Activated CD8-positive, alpha-beta memory T cell treated with anti-CD3 and anti-CD28 coated beads for 1 hour (primary cell): Measurements from ENCODE around the gene UBE3C.
"Not testable (repeated sequence)": the region's sequence is repeated elsewhere in the genome, so short reads cannot be mapped to it uniquely, and the experiment has no call there.

Source experiments
- DNase-seq, 2 donors: peaks; one replicate each; pipeline ENCODE4 v3.0.0-alpha.2; 2020; ENCODE audit warnings: low read depth in 1 of 2; ENCODE audit errors: extremely low read depth in 1 of 2

UBE3C gene

DNA sequence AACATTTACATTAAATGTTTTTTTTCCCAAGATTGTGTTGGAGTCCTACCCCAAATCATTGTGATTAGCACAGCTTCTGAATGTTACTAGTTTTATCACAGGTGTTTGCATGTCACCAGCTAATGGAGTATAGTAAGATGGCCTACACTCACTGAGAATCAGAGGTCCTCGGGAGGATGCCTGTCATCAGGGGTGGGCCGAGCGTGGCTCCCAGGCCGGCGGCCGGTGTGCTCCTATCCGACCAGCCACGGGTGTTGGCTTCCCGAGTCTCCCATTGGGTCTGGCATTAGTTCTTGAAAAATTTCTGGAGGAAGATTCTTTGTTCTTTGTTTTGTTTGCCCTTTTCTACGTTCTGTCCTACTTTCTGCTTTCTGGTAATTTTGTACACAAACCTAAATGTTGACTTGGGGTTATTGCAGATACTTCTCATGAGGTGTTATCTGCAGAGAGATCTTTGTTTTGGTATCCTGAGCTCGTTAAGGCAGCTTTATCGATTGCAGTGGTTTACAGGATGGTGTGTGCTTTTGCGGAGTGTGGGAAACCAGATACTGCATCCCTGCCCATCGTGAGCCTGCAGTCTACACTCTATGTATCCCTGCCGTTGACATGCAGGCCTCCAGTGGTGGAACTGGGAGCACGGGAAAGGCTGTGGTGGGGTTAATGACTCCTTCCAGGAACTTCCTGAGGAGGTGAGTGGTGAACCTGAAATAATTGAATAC lies 130.8 kb downstream of the UBE3C start:
- no peak for DNase-seq

DNA sequence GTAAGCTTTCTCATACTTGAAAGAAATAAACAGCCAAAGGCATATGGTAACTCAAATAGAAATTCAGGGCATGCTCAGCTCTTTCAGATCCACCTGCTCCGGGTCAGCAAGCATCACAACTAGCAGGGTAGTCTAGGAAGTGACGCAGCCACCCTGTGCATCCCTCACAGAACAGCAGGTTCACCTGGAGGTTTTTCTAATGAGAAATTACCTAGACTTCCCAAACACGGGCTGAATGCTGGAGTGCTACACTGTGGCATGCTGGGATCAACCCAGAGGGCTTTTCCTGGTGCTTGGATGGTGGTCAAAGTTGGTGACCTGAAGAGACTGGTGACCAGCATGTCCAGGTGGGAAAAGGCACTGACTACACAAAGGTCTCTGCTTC lies 131.3 kb downstream of the UBE3C start:
- no peak for DNase-seq

DNA sequence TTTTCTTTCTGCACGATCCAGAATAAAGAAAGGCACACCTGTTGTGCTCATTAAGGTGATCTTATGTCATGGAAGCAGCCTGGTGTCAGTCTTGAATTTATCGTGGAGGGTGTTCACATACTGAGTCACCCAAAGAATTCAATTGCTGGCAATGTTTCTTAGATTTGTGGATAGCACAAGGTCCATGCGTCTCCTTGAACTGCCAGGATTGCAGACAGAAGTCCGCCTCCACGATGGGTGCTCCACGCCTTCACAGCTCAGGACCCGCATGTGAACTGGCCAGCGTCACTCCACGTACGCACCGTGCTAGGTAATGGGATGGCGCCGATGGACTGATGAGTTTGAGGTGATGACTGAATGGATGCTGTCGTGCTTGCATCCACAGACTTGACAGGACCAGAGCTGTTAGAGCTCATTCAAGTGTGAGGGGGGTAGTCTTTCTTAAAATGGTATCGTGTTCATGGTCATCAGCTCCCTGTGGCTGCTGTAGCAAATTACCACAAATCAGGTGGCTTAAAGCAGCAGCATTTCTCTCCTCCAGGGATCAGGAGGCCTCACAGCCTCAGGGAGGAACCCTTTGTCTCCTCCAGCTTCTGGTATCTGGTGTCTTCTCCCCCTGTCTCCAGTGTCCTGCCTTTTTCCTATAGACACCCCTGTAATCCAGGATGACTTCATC lies 132.7 kb downstream of the UBE3C start:
- DNase-seq, result no peak

DNA sequence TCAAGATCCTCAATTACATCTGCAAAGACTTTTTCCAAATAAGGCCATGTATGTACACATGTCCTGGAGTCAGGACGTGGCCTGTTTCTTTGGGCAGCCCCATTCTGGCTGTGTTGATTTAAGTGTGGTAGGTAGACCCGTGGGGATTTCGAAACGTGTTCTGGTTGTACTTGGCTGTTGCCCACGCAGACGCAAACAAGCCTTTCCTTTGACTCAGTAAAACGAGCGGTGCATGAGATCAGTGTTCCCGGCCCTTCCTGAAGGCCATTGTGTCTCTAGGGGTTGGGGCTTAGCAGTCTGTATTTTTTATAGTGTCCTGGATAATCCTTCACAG lies 133.2 kb downstream of the UBE3C start:
- DNase-seq, result no peak

DNA sequence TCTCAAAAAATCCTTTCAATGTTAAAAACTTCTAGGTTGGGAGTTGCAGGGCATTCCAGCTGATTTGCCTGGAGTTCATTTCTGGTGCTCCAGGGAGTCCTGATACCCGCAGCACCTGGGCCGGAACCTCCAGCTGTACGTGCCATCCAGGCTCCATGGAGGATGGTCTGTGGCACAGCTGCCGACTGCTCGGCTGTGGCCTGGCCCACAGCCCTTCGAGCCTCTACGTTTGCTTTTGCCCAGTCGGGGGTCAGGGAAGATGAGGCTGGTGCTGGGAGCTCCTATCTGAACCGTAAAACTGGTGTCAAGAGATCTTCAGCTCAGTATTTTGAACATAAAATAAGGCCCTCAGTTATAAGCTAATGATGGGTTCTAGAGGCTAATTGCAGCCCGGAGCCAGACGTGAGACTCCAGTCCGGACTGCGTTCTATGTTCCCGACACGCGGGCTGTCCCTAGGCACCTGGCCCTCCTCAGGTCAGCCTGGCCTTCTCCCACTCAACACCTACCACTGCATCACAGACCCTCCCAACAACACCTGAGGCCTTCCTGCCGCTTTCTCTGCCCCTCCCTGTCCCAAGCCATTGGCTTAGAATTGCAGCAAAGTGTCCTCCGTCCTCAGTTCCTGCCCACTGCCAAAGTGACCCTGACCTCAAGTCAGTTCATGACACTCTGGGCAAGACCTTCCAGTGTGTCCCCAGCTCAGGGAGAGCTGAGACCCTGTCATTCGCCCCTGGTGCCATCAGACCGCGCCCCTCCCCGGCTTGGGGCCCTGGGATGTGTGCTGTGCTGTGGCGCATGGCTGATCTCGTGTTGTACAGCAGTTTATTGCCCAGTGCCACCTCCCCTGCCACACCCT lies 133.9 kb downstream of the UBE3C start:
- DNase-seq, result no peak

DNA sequence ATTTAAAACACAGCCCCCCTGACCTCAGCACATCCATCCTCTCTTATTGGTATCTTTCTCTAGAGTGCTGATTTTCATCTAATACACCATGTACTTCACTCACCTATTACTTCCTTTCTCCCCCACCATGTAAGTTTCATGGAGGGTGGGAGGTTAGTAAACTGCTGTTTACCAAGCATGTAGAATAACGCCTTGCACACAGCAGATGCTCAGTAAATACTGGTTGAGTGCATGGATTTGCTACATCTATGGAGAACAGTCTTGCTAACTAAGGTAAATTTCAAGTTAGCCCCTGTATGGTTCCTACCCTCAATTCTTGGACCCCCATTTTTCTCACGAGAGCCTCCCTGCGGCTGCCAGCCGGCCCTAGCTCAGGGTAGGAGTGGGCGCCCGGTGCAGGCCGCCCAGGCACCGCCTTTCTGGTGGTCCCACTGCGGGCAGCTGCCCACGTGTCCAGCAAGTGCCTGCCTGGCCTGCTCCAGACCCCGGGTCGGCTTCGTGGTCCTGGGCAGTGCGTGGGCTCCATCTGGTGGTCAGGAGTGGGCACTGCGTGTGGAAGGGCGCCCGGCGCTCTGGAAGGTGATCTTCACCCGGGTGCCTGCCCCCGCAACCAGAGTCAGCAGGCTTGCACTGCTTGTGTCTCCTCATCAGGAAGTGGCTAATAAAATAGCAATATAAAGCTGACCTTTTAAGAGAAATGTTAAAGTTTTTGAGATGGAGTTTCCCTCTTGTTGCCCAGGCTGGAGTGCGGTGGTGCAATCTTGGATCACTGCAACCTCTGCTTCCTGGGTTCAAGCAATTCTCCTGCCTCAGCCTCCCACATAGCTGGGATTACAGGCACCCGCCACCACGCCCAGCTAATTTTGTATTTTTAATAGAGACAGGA lies 134.7 kb downstream of the UBE3C start:
- DNase-seq, result peak; percentile 16 to 48

DNA sequence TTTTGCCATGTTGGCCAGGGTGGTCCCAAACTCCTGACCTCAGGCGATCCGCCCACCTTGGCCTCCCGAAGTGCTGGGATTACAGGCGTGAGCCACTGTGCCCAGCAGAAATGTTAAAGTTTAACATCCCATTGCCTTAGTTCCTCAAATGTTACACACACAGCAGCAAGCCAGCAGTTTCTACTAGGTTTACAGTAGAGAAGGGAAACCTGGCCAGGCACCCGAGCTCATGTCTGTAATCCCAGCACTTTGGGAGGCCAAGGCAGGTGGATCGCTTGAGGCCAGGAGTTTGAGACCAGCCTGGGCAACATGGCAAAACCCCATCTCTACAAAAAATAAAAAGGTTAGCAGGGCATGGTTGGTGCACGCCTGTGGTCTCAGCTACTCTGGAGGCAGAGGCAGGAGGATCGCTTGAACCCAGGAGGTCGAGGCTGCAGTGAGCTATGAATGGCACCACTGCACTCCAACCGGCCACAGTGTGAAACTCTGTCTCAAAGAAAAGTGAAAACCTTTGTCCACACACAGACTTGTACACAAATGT lies 135.4 kb downstream of the UBE3C start:
- DNase-seq, result not testable (repeated sequence)

DNA sequence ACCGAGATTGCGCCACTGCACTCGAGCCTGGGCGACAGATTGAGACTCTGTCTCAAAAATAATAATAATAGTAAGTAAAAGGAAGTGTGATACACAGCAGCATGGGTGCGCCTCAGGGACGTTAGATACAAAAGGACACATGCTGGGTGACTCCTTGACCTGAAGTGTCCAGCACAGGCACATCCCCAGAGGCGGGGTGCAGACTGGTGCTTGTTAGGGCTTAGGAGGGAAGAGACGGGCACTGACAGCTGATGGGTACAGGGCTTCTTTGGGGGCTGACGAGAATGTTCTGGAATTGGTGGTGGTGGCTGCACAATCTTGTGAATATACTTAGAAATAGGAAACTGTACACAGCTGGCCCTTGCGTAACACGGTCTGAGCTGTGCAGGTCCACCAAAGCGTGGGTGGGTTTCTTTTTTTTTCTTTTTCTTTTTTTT lies 136.3 kb downstream of the UBE3C start:
- no peak for DNase-seq

DNA sequence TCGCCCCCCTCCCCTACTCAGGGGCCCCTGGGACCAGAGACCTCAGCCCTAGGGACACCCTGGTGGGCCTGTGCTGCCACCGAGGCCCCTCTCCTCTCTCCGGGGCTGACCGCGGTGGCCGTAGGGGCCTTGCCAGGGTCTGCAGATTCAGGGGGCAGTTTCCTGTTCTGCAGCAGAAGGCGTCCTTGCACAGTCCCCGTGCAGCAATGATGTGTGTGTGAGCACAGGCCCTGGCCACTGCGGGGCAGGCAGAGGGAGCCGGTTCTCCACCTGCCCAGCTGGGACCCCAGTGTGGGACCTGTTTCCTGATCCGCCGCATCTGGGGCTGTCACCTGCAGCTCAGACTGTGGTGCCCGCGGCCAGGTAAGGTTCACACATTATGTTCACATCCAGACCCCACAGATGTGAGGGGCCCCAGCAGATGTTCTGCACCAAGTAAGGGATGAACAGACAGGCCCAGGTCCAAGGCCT lies 137.4 kb downstream of the UBE3C start:
- no peak for DNase-seq

DNA sequence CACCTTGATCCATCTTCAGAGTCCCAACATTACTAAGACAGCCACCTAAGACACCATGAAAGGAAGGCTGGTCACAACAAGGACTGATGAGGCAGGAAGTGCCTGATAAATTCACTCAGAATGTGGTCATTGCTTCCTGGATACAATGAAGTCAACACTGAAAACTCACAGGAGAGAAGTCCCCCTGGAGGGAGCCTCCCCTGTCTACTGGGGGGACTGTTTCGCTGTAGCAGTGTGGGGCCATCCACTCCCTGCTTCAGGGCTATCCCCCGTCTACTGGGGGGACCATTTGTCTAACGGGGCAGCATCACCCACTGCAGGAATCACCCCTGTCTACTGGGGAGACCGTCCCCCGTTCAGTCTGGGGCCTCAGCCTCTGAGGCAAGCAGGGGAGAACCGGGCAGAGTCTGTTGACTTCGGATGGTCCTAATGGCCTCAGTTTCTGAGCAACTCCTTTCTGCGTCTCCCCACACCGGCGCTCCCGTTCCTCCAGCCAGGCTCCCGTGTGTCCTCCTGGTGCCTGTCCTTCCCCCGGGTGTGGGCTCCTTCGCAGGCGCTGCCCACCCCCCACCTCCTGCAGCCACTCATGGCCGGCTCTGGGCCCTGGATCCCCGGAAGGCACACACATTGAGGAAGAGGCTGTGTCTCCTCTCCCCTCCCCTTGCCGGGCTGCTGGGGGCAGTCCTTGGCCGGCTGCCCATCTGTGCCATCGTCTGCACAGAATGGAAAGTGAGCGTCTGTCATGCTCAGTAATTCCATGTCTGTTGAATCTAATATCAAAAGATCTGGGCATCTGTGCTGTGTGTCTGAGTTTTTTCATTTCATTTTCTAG lies 138.2 kb downstream of the UBE3C start:
- no peak for DNase-seq

DNA sequence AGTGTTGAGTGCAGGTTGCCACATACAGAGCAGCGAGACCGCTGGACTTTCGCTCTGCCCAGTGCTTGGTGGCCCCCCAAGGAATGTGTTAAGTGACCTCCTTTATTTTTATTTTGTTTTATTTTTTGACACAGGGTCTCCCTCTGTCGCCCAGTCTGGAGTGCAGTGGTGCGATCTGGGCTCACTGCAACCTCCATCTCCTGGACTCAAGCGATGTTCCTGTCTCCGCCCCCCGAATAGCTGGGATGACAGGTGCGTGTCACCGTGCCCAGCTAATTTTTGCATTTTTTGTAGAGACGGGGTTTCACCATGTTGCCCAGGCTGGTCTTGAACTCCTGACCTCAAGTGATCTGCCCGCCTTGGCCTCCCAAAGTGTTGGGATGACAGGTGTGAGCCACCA lies 138.8 kb downstream of the UBE3C start:
- DNase-seq, result not testable (repeated sequence)

DNA sequence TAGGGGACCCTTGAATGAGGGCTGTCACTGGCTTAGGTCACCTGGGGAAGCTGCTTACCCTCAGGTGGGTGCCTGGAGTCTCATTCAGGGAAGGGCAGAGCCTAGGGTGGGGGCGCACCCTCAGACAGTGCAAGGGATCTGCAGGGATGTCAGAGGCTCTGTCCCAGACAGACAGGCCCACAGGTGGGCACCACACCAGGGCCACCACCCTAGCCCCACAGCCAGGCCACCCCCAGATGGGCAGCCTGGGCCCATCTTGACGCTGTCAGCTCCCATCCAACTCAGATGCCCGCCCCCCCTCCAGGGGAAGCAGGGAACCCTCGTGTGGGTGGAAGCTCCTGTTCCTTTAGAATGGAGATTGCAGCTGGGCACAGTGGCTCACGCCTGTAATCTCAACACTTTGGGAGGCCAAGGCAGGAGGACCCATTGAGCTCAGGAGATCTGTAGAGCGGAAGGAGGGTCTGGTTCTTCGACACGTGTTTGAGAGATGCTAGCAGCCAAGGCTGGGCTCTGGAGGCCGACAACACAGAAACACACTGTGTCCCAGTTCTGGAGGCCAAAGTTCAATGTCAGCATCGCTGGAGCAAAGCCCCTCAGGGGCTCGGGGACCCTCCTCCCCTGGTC lies 139.6 kb downstream of the UBE3C start:
- DNase-seq, result no peak

DNA sequence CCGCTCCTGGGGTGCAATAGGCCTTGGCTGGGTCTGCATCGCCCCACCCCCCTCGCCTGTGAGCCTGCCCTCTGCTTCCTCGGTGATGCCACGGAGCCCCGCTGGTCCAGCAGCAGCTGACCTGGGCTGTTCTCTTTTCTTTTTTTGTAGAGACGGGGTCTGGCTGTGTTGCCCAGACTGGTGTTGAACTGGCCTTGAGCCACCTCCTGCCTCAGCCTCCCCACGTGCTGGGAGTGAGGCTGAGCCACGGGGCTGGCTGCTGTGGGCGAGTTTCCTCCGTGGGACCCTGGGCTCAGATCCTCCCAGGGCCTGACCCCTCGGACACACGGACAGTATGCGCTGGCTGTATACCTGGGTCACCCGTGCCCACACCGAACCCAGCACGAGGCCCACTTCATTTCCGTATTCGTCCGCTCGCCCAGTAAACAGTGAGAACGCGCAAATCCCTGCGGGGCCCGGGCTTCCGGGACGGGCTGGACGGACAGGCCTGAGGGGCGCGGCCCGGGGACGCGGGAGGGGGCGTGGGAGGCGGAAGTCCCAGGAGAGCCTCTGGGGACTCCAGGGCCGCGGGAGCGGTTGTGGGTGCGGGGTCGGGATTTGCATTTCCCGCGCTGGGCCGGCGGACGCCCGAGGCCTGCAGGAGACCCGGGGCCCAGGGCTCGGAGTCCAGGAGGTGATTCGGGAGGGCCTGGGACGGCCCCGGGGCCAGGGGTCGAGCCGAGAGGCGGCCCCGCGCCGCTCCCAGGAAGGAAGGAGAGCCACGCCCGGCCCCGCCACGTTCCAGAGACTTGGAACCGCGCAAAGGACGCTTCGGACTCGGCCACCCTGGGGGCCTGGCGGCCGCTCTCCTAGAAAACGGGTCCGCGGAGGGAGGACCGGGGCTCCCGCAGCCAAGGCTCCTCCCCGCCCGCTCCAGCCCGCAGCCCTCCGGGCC lies 140.3 kb downstream of the UBE3C start:
- DNase-seq, result no peak

DNA sequence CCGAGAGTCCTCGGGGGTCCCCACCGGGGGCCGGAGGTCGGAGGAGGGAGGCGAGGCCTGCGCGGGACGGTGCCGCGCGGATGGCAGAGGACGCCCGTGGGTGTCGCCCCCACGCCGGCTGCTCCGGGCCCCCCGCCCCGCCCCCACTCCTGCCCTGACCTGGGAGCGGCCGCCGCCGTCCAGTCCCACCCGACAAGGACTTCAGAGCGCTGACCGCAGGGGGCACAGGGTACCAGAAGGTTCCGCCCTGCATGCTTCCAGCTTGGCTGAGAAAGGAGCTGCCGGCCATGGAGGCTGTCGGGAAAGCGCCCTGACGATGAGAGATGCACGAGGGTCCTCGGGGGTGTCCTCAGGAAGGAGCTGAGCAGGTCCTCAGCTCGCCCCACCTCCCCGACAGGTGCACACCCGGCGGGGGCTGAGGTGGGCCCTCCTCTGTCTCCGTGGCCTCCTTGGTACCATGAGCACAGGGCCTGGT lies 141.1 kb downstream of the UBE3C start:
- DNase-seq, result no peak

DNA sequence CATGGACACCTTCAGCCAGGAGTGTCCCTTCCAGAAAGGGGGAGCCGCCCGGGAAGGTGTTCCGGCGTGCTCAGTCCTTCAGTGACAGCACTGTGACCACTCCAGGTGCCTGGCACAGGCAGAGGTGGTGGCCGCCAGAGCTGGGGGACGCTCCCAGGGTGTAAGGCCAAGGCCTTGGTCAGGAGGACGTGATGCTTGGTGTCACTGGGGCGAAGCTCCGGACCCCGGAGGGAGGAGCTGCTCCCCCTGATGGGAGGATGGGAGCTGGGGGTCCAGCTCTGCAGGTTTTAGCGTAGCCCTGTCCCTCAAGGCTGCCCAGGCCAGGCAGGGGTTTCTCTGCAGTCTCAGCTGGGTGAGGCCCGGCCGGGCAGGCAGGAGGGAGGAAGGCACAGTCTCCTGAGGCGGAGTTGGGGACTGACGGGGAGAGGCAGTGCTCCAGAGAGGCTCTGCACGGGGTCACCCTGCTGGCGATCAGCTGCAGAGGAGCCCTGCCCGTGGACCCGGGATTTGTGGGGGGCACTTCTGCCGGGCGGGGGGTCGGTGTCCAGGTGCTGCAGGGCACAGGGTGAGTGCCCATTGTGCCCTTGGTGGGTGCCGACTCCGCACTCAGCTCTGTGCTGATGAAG lies 141.6 kb downstream of the UBE3C start:
- DNase-seq, result no peak

DNA sequence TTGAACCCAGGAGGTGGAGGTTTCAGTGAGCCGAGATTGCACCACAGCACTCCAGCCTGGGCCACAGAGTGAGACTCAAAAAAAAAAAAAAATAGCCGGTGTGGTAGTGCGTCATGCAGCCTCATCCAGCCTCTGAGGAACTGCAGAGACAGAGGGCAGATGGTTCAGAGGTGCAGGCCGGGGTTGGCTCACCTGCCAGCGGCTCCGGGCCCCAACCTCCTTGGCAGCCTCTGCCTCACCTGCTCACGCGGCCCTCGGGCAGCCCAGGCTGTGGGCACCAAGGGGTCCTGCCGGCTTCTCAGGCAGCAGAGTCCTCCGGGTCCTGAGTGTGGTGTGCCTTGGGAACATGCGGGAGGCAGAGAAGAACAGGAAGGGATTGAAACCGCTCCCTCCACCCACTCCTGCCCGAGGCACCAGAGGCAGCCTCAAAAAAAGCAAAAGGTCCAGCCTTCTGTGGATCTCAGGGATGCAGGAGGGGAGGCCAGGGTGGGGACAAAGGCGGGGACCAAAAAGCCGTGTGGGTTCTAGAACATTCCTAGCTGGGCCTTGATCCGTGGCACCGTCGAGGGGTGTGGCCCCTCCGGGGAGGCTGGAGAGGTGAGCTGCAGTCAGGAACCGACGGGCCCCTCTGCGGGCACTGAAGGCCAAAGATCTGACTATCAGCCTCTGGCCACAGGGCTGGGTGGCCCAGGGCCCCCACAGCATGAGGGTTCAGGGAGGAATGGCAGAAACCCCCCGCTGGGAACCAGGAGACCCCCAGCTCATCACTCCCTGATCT lies 142.7 kb downstream of the UBE3C start:
- DNase-seq, result no peak
